Adrenal gland (tissue), 12 donors: ENCODE data around the gene APIP. TPM values are rescaled to one million over a fixed set of nuclear protein-coding genes. Genes with fewer than 3 reads are reported as not detected.

Experiments used
- DNase-seq, 7 donors: peaks; one replicate each; pipeline ENCODE4 v3.0.0-alpha.2; 2019 to 2020
- H3K27ac ChIP-seq, 5 donors: fragments of 200-600 bp; sonication (generic) in 4 of 5; 1 replicate in 3 of 5; 2 replicates in 2 of 5; pipeline versions ENCODE4 v1.5.1 to v1.8.0; 2016 to 2020; ENCODE audit warnings: mild to moderate bottlenecking in 1 of 5
- H3K27me3 ChIP-seq: fragments of 200-600 bp; 2 replicates; pipeline ENCODE4 v1.8.0; 2021
- H3K36me3 ChIP-seq, 2 donors: fragments of 200-600 bp; replicated peaks in 1 of 2; 1 replicate in 1 of 2; 2 replicates in 1 of 2; pipeline versions ENCODE4 v1.5.1 to v1.8.0; 2018 to 2022
- H3K4me1 ChIP-seq, 2 donors: fragments of 200-600 bp; replicated peaks in 1 of 2; 1 replicate in 1 of 2; 2 replicates in 1 of 2; pipeline versions ENCODE4 v1.5.1 to v1.8.0; 2018 to 2021
- H3K4me3 ChIP-seq, 4 donors: fragments of 200-600 bp; sonication (generic) in 3 of 4; one replicate each; pipeline ENCODE4 v1.5.1; 2016 to 2018
- H3K9me3 ChIP-seq, 3 donors: fragments of 200-600 bp; sonication (generic) in 1 of 3; replicated peaks in 1 of 3; 1 replicate in 2 of 3; 2 replicates in 1 of 3; pipeline versions ENCODE4 v1.5.1 to v1.8.0; 2016 to 2021
- CTCF ChIP-seq, 6 experiments: fragments of 450-650 bp in 4 of 6; fragments of 200-600 bp in 2 of 6; sonication (generic) in 1 of 6; IDR thresholded peaks; 1 replicate in 5 of 6; 2 replicates in 1 of 6; pipeline versions ENCODE4 v1.5.1 to v1.8.0; 2016 to 2021; ENCODE audit warnings: antibody characterized with exemption in 6 of 6, mild to moderate bottlenecking in 2 of 6, moderate library complexity in 1 of 6
- POLR2A ChIP-seq, 2 donors: fragments of 450-650 bp; IDR thresholded peaks; one replicate each; pipeline ENCODE4 v1.6.1; 2017; ENCODE audit warnings: antibody characterized with exemption in 2 of 2, mild to moderate bottlenecking in 2 of 2, moderate library complexity in 1 of 2
- WGBS, 4 donors: extraction: QIAGEN DNeasy Blood & Tissue Kit in 2 of 4; methylation state at CpG; one replicate each; pipeline versions ENCODE4 v1.1.5 to v1.1.7; 2013 to 2017; 5-methylcytosine and 5-hydroxymethylcytosine counted together
- intact Hi-C, 2 donors: fragments of 100-400 bp; cut with DNase I; formaldehyde crosslinking; loops; one replicate each; pipeline versions ENCODE4 v1.14.1 to v1.15.0; 2022 to 2023
- polyA plus RNA-seq, 3 donors: library from polyadenylated mRNA; stranded (reverse); fragments of 200-250 nt in 2 of 3; fragments of 350-450 nt in 1 of 3; fragmentation: Illumina TruSeq in 1 of 3; extraction: RNeasy Lipid Tissue Mini Kit (QIAGEN cat#74804) in 1 of 3; gene quantifications; one replicate each; pipeline ENCODE4 v1.2.3, GENCODE V29; 2013 to 2014
- total RNA-seq, 9 donors: library from RNA; depleted of rRNA in 4 of 9; stranded (reverse); fragments of >200 nt in 4 of 9; fragments of 120-200 nt in 1 of 9; fragmentation: NEBNext Ultra II Directional in 1 of 9; extraction: Animal tissue kit (Norgen Biotek cat#: 25700) in 1 of 9; gene quantifications; one replicate each; pipeline versions ENCODE4 v1.1.0 to v1.2.4, GENCODE V29; 2013 to 2023
- donor health status: healthy with polysubstance abuse.
- donor health status: Bipolar disorder and iron deficiency.
- donor health status: DM: yes; HTN: yes; CAD: no.
- donor health status: DM: no; HTN: no; CAD: no.
- donor health status: DM: no; HTN: no; CAD: no.
- donor health status: DM: yes; HTN: yes; CAD: no.

The APIP gene
- total and polyA plus RNA-seq, 12 donors, result 17.0 to 102 (median 48.5) TPM

GRCh38 chr11:34911676-34912075 is 4.5 kb downstream of the APIP start:
- Histone ChIP-seq H3K4me1 (peaks cover 12 to 33% of the 10 kb centered on the region in 2 donors), H3K36me3 (no peaks in the 10 kb centered on the region), H3K27ac (peak overlapping the region in 2 of 5 donors; percentile 14 to 46), H3K4me3 (no peak overlapping the region), H3K27me3 (no peaks in the 10 kb centered on the region), H3K9me3 (no peaks in the 10 kb centered on the region)
- WGBS, 4 donors, result 47 to 75% (median 56%) methylated on average over 2 of the region's 2 CpGs
- DNase-seq, result no peak
- TF ChIP-seq POLR2A (IDR thresholded peaks at IDR 0.05), result no peak
- TF ChIP-seq CTCF (IDR thresholded peaks at IDR 0.05), result no peak
- intact Hi-C loops, result no loop called here

GRCh38 chr11:34910817-34911216 is 5.4 kb downstream of the APIP start:
- H3K4me3 ChIP-seq, result no peak overlapping the region
- DNase-seq, result no peak
- H3K9me3 ChIP-seq, result no peaks in the 10 kb centered on the region
- H3K4me1 ChIP-seq, result peaks cover 12 to 33% of the 10 kb centered on the region in 2 donors
- WGBS, 4 donors, result 75 to 84% (median 79%) methylated on average over 1 of the region's 1 CpG
- intact Hi-C loops, result no loop called here
- no peak for TF ChIP-seq POLR2A (IDR thresholded peaks at IDR 0.05)
- TF ChIP-seq CTCF (IDR thresholded peaks at IDR 0.05), result no peak
- no peaks in the 10 kb centered on the region for H3K27me3 ChIP-seq
- H3K27ac ChIP-seq, result no peak overlapping the region
- H3K36me3 ChIP-seq, result no peaks in the 10 kb centered on the region

GRCh38 chr11:34909955-34910354 is 6.2 kb downstream of the APIP start:
- Histone ChIP-seq H3K36me3 (no peaks in the 10 kb centered on the region), H3K9me3 (no peaks in the 10 kb centered on the region), H3K27me3 (no peaks in the 10 kb centered on the region), H3K4me3 (no peak overlapping the region), H3K27ac (peak overlapping the region in 1 of 5 donors; percentile 32), H3K4me1 (peaks cover 12 to 29% of the 10 kb centered on the region in 2 donors)
- intact Hi-C loops, result no loop called here
- WGBS, 4 donors, result 56 to 67% (median 66%) methylated on average over 4 of the region's 4 CpGs
- DNase-seq, result peak in 2 of 7 donors; percentile 11 to 36
- no peak for TF ChIP-seq CTCF (IDR thresholded peaks at IDR 0.05)
- no peak for TF ChIP-seq POLR2A (IDR thresholded peaks at IDR 0.05)

- Histone ChIP-seq H3K4me3 (no peak overlapping the region), H3K27me3 (no peaks in the 10 kb centered on the region), H3K27ac (no peak overlapping the region), H3K36me3 (no peaks in the 10 kb centered on the region), H3K4me1 (peaks cover 12 to 27% of the 10 kb centered on the region in 2 donors), H3K9me3 (no peaks in the 10 kb centered on the region)
- 69 to 75% (median 71%) methylated on average over 6 of the region's 6 CpGs for WGBS, 4 donors
- intact Hi-C loops, result no loop called here
- no peak for TF ChIP-seq CTCF (IDR thresholded peaks at IDR 0.05)
- no peak for TF ChIP-seq POLR2A (IDR thresholded peaks at IDR 0.05)
- no peak for DNase-seq
These were observed 6.8 kb downstream of the APIP start for GRCh38 chr11:34909415-34909814.
